NCI-H1694 (cell line): ENCODE results near the gene PCDHB9.
A peak's percentile ranks its signal among the peaks of the same experiment; 100 is the strongest.
"Not testable (repeated sequence)": the region's sequence is repeated elsewhere in the genome, so short reads cannot be mapped to it uniquely, and the experiment has no call there.

Experiments
- DNase-seq: peaks from one replicate; lab custom pipeline; 2025; lab: John Stamatoyannopoulos, UW

Gene PCDHB9

DNA sequence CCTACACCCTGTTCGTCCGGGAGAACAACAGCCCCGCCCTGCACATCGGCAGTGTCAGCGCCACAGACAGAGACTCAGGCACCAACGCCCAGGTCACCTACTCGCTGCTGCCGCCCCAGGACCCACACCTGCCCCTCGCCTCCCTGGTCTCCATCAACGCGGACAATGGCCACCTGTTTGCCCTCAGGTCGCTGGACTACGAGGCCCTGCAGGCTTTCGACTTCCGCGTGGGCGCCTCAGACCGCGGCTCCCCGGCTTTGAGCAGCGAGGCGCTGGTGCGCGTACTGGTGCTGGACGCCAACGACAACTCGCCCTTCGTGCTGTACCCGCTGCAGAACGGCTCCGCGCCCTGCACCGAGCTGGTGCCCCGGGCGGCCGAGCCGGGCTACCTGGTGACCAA is 1.7 kb downstream of the PCDHB9 start:
- DNase-seq: not testable (repeated sequence)

- DNase-seq: not testable (repeated sequence)
Observed at GRCh38 chr5:141189131-141189530, 2.2 kb downstream of the PCDHB9 start.

DNA sequence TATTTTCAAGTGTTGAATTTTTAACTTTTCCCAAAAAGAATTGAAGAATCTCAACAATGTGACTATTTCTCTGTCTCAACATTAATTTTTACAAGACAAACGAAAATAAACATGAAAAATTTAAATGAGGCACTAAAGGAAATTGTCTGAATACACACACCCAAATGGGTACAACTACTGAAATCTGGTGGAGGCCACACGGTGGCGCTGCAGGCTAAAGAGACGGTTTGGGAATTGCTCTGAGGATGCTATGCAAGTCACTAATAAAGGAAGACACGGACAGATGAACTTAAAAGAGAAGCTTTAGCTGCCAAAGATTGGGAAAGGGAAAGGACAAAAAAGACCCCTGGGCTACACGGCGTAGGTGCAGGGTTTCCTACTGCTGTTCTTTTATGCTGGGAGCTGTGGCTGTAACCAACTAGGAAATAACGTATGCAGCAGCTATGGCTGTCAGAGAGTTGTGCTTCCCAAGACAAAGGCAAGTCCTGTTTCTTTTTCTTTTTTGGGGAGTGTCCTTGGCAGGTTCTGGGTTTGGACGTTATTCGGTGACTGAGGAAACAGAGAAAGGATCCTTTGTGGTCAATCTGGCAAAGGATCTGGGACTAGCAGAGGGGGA is 5.3 kb downstream of the PCDHB9 start, which contains the start of gene PCDHB10:
Gene PCDHB10 (plus strand): TSS at position 244 of the 616 bp plus-strand sequence. CDS start 200 bp downstream, at position 444.
- DNase-seq: peak; percentile 13

DNA sequence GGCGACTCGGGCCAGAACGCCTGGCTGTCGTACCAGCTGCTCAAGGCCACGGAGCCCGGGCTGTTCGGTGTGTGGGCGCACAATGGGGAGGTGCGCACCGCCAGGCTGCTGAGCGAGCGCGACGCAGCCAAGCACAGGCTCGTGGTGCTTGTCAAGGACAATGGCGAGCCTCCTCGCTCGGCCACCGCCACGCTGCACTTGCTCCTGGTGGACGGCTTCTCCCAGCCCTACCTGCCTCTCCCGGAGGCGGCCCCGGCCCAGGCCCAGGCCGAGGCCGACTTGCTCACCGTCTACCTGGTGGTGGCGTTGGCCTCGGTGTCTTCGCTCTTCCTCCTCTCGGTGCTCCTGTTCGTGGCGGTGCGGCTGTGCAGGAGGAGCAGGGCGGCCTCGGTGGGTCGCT is 7.4 kb downstream of the PCDHB9 start:
- not testable (repeated sequence) for DNase-seq

- DNase-seq: no peak
Observed at GRCh38 chr5:141196363-141196762, 9.4 kb downstream of the PCDHB9 start.

DNA sequence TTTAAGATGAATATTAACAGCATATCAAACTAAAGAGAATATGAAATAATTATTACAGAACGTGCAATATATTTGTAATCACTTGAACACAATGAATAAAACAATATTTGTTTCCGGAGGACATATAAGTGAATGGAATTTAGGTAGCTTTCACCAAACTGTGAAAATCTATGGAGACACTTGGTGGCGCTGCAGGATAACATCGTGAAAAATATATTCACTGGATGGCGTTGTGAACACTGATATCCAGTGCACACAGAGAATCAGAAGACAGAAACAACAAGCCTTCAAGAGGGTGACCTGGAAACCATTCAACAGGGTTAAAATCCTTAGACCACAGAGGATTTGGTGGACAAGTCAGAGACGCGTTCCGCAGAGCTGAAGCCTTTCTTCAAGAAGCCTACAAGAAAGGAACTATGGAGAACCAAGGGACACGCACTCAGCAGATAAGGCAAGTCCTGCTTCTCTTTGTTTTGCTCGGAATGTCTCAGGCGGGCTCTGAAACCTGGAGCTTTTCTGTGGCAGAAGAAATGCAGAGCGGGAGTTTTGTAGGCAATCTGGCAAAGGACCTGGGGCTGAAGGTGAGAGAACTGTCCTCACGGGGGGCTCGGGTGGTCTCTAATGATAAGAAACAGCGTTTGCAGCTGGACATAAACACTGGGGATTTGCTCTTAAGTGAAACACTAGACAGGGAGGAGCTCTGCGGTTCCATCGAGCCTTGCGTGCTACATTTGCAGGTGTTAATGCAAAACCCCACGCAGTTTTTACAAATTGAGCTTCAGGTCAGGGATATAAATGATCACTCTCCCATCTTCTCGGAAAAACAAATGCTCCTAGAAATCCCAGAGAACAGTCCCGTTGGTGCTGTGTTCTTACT is 12.6 kb downstream of the PCDHB9 start, which contains the start of gene PCDHB11:
Gene PCDHB11 (plus strand): TSS at position 269 of the 877 bp plus-strand sequence. CDS start 148 bp downstream, at position 417.
- no peak for DNase-seq

DNA sequence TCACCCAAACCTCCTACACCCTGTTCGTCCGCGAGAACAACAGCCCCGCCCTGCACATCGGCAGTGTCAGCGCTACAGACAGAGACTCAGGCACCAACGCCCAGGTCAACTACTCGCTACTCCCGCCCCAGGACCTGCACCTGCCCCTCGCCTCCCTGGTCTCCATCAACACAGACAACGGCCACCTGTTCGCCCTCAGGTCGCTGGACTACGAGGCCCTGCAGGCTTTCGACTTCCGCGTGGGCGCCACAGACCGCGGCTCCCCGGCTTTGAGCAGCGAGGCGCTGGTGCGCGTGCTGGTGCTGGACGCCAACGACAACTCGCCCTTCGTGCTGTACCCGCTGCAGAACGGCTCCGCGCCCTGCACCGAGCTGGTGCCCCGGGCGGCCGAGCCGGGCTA is 14.2 kb downstream of the PCDHB9 start:
- not testable (repeated sequence) for DNase-seq

GRCh38 chr5:141201646-141202045 is 14.7 kb downstream of the PCDHB9 start:
- not testable (repeated sequence) for DNase-seq

DNA sequence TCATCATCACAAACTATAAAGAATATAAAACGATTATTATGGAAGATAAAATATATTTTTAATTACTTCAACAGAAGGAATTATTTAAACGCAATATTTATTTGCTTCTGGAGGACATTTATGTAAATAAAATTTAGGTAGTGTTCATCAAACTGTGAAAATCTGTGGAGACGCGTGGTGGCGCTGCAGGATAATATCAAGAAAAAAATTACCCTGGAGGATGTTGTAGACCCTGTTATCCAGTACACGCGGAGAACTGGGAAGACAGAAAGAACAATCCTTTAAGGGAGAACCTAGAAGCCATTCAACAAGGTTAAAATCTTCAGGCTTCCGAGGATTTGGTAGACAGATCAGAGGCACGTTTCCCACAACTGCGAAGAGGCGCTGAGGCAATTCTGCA is 21.5 kb downstream of the PCDHB9 start, which contains the start of gene PCDHB12:
Gene PCDHB12 (plus strand): TSS at position 242 of the 400 bp plus-strand sequence. CDS start 189 bp downstream, outside the sequence.
- no peak for DNase-seq

DNA sequence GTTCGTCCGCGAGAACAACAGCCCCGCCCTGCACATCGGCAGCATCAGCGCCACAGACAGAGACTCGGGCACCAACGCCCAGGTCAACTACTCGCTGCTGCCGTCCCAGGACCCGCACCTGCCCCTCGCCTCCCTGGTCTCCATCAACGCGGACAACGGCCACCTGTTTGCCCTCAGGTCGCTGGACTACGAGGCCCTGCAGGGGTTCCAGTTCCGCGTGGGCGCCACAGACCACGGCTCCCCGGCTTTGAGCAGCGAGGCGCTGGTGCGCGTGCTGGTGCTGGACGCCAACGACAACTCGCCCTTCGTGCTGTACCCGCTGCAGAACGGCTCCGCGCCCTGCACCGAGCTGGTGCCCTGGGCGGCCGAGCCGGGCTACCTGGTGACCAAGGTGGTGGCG is 23.3 kb downstream of the PCDHB9 start:
- DNase-seq: not testable (repeated sequence)

DNA sequence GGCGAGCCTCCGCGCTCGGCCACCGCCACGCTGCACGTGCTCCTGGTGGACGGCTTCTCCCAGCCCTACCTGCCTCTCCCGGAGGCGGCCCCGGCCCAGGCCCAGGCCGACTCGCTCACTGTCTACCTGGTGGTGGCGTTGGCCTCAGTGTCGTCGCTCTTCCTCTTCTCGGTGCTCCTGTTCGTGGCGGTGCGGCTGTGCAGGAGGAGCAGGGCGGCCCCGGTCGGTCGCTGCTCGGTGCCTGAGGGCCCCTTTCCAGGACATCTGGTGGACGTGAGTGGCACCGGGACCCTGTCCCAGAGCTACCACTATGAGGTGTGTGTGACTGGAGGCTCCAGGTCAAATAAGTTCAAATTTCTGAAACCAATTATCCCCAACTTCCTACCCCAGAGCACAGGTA is 23.9 kb downstream of the PCDHB9 start:
- DNase-seq: not testable (repeated sequence)

DNA sequence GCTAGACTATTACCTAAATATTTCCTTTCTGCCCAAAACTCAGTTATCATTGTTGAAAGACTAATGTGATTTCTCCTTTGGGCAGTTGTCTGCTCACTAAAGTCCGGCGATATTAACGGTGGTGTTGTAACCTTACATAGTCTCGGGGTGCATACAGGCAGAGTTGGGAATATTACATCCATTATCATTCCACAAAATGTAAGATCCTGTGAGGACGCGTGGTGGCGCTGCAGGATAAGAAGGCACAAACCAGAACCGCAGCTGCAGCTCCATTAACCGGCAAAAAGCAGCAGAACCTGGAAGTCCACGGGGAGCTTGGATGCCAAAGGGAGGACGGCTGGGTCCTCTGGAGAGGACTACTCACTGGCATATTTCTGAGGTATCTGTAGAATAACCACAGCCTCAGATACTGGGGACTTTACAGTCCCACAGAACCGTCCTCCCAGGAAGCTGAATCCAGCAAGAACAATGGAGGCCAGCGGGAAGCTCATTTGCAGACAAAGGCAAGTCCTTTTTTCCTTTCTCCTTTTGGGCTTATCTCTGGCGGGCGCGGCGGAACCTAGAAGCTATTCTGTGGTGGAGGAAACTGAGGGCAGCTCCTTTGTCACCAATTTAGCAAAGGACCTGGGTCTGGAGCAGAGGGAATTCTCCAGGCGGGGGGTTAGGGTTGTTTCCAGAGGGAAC is 26.8 kb downstream of the PCDHB9 start, which contains the start of gene PCDHB13:
Gene PCDHB13 (plus strand): TSS at position 264 of the 684 bp plus-strand sequence. CDS start 205 bp downstream, at position 469.
- not testable (repeated sequence) for DNase-seq

GRCh38 chr5:141214583-141214982 is 27.6 kb downstream of the PCDHB9 start:
- DNase-seq: not testable (repeated sequence)

GRCh38 chr5:141215504-141215903 is 28.5 kb downstream of the PCDHB9 start:
- not testable (repeated sequence) for DNase-seq

DNA sequence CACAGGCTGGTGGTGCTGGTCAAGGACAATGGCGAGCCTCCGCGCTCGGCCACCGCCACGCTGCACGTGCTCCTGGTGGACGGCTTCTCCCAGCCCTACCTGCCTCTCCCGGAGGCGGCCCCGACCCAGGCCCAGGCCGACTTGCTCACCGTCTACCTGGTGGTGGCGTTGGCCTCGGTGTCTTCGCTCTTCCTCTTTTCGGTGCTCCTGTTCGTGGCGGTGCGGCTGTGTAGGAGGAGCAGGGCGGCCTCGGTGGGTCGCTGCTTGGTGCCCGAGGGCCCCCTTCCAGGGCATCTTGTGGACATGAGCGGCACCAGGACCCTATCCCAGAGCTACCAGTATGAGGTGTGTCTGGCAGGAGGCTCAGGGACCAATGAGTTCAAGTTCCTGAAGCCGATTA is 29.1 kb downstream of the PCDHB9 start:
- not testable (repeated sequence) for DNase-seq

DNA sequence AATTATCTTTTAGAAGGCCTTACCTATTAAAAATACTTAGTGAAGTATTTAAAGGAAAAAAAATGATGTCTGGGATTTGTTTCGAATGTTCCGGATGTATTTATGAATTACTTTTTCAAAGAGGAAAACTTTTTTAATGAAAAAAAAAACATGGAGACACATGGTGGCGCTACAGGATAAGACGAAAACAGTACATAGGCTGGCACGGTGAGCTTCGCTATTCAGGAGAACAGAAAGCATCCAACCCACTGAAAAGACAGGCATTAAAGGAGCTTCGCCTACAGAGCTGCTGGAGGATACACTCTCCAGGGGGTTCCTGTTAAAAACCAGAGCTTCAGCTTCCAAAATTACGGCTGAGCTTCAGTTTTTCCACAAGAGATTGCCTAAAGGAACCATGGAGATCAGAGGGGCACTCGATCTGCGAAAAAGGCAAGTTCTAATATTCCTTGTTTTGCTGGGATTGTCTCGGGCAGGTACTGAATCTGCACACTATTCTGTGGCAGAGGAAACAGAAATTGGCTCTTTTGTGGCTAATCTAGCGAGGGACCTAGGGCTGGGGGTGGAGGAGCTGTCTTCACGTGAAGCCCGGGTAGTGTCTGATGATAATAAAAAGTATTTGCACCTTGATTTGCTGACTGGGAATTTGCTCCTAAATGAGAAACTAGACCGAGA is 36.3 kb downstream of the PCDHB9 start, which contains the start of gene PCDHB14:
Gene PCDHB14 (plus strand): TSS at position 232 of the 672 bp plus-strand sequence. CDS start 163 bp downstream, at position 395.
- DNase-seq: peak; percentile 16

- not testable (repeated sequence) for DNase-seq
Observed at GRCh38 chr5:141224844-141225243, 37.9 kb downstream of the PCDHB9 start.

DNA sequence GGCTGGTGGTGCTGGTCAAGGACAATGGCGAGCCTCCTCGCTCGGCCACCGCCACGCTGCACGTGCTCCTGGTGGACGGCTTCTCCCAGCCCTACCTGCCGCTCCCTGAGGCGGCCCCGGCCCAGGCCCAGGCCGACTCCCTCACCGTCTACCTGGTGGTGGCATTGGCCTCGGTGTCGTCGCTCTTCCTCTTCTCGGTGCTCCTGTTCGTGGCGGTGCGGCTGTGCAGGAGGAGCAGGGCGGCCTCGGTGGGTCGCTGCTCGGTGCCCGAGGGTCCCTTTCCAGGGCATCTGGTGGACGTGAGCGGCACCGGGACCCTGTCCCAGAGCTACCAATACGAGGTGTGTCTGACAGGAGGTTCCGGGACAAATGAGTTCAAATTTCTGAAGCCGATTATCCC is 38.5 kb downstream of the PCDHB9 start:
- not testable (repeated sequence) for DNase-seq

GRCh38 chr5:141234109-141234667 is 47.2 kb downstream of the PCDHB9 start:
- no peak for DNase-seq

GRCh38 chr5:141235922-141236321 is 49.0 kb downstream of the PCDHB9 start:
- DNase-seq: not testable (repeated sequence)
